DND-41 (cell line): ENCODE data around the gene RILP.

ENCODE experiments used
- ATAC-seq: fragments of 200-7000 bp; cut with Tn5 transposase; 3 replicates; pipeline ENCODE4 v1.9.1; 2021; ENCODE audit warnings: low read depth; ENCODE audit not compliant: insufficient read depth
- DNase-seq: peaks from one replicate; pipeline ENCODE4 v3.0.0-alpha.2; 2020
- H2AFZ ChIP-seq: 2 replicates; pipeline ENCODE4 v1.6.0; 2012; ENCODE audit warnings: low read depth, low read length
- H3K27ac ChIP-seq: 2 replicates; pipeline ENCODE4 v1.5.1; 2012; ENCODE audit warnings: low read length, inconsistent platforms
- H3K27me3 ChIP-seq: fragments of 200-600 bp; sonication (generic); 2 replicates; pipeline ENCODE4 v1.6.0; 2012; ENCODE audit warnings: low read length, mild to moderate bottlenecking, inconsistent platforms; ENCODE audit not compliant: insufficient read depth, poor library complexity
- H3K36me3 ChIP-seq: 2 replicates; pipeline ENCODE4 v1.5.1; 2012; ENCODE audit warnings: low read length, inconsistent platforms; ENCODE audit not compliant: insufficient read depth
- H3K4me1 ChIP-seq: 2 replicates; pipeline ENCODE4 v1.5.1; 2012; ENCODE audit warnings: mild to moderate bottlenecking, low read length; ENCODE audit not compliant: insufficient read depth
- H3K4me2 ChIP-seq: 2 replicates; pipeline ENCODE4 v1.6.0; 2012; ENCODE audit warnings: mild to moderate bottlenecking, moderate library complexity, low read length, inconsistent platforms; ENCODE audit not compliant: insufficient read depth
- H3K4me3 ChIP-seq, 2 experiments: fragments of 200-600 bp in 1 of 2; shearing (Covaris generic) in 1 of 2; 2 replicates each; pipeline ENCODE4 v1.5.1; 2012 to 2016; ENCODE audit warnings: inconsistent platforms in 2 of 2, low read length in 2 of 2, mild to moderate bottlenecking in 2 of 2, low read depth in 1 of 2, moderate library complexity in 1 of 2
- H3K79me2 ChIP-seq: 2 replicates; pipeline ENCODE4 v1.6.0; 2012; ENCODE audit warnings: low read length, inconsistent platforms; ENCODE audit not compliant: insufficient read depth
- H3K9ac ChIP-seq: 2 replicates; pipeline ENCODE4 v1.6.0; 2012; ENCODE audit warnings: low read depth, mild to moderate bottlenecking, inconsistent platforms, low read length, moderate library complexity
- H3K9me3 ChIP-seq: 2 replicates; pipeline ENCODE4 v1.5.1; 2012; ENCODE audit warnings: low read length, moderate library complexity, mild to moderate bottlenecking, inconsistent platforms; ENCODE audit not compliant: insufficient read depth, severe bottlenecking
- H4K20me1 ChIP-seq: 2 replicates; pipeline ENCODE4 v1.6.0; 2012; ENCODE audit warnings: low read length; ENCODE audit not compliant: insufficient read depth
- EZH2 ChIP-seq: IDR thresholded peaks from 3 replicates; pipeline ENCODE4 v1.6.1; 2012; ENCODE audit warnings: borderline replicate concordance, low read depth, mild to moderate bottlenecking, moderate library complexity, low read length, inconsistent platforms; ENCODE audit not compliant: severe bottlenecking
- TF ChIP-seq, protein P1 (sequence below): IDR thresholded peaks from 2 replicates; pipeline ENCODE4 v1.5.1; 2012; ENCODE audit warnings: borderline replicate concordance, low read length, moderate library complexity, mild to moderate bottlenecking; ENCODE audit not compliant: poor library complexity, severe bottlenecking; ENCODE audit errors: extremely low read depth

RILP gene

DNA sequence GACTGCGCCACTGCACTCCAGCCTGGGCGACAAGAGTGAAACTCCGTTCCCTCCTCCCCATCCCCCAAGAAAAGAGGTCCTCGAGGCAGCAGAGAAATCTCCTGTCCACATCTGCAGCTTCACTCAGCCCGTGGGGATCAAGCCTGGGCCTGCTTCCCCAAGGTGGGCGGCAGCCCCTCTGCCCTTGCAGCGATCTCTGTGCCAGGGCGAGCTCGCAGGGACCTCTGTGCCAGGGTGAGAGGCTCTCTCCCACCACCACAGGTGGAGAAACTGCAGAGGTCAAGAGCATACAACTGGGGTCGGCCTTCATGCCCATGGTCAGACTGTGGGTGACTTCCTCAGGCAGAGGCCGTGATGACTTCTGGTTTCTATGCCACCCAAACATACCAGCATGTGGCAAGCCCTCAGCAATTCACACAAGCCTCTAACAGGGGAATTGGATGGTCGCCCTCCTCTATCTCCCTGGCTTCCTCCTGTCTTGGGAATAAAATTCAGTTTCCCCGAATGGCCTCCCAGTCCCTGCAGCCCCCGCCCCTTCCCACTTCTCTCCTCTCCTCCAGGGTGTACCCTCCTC, 26.5 kb downstream of the RILP start:
- no peak overlapping the region for H2AFZ ChIP-seq
- peaks cover 55% of the 10 kb centered on the region for H3K36me3 ChIP-seq
- H3K4me3 ChIP-seq = no peak overlapping the region
- no peak for ATAC-seq
- H4K20me1 ChIP-seq = no peaks in the 10 kb centered on the region
- no peak overlapping the region; the same call in 1 of the 2 replicates for H3K27ac ChIP-seq
- H3K4me2 ChIP-seq = no peak overlapping the region
- DNase-seq = no peak
- H3K9me3 ChIP-seq = no peaks in the 10 kb centered on the region
- H3K4me1 ChIP-seq = peaks cover 29% of the 10 kb centered on the region
- H3K27me3 ChIP-seq = no peaks in the 10 kb centered on the region
- TF ChIP-seq EZH2 = no peak
- TF ChIP-seq, protein P1, sequence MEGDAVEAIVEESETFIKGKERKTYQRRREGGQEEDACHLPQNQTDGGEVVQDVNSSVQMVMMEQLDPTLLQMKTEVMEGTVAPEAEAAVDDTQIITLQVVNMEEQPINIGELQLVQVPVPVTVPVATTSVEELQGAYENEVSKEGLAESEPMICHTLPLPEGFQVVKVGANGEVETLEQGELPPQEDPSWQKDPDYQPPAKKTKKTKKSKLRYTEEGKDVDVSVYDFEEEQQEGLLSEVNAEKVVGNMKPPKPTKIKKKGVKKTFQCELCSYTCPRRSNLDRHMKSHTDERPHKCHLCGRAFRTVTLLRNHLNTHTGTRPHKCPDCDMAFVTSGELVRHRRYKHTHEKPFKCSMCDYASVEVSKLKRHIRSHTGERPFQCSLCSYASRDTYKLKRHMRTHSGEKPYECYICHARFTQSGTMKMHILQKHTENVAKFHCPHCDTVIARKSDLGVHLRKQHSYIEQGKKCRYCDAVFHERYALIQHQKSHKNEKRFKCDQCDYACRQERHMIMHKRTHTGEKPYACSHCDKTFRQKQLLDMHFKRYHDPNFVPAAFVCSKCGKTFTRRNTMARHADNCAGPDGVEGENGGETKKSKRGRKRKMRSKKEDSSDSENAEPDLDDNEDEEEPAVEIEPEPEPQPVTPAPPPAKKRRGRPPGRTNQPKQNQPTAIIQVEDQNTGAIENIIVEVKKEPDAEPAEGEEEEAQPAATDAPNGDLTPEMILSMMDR = no peak
- H3K9ac ChIP-seq = no peak overlapping the region
- H3K79me2 ChIP-seq = peaks cover 63% of the 10 kb centered on the region

DNA sequence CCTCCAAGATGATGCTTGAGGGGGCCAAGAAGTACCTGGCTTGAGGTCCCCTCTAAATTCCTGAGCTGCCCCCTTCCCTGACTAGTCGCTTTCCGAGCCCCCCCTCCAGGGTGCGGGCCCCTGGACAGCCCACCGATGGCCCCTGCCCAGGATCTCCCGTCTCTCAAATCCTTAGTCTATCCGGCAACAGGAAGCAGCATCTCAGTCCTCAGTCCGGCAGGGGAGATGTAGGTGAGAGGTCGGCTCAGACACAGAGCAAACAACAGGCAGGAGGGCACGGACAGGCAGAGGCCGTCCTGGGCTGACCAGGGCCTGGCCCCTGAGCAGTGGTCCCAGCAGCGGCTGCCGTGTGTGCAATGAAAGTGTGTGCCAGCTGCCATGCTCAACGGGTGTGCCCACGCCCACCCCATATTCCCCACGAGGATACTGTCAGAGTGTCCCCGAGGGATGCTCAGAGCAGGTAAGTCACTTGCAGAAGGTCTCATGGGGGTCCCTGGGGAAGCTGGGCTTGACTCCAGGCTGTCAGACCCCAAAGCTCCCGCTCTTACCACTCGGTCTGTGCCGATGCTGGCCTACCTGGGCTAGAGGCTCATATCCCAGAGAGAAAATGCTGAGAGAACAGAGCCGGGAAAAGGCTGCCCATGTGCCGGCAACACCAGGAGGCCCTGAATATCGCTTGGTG, 28.3 kb downstream of the RILP start:
- no peak for DNase-seq
- H3K27ac ChIP-seq = peak overlapping the region; percentile 35

DNA sequence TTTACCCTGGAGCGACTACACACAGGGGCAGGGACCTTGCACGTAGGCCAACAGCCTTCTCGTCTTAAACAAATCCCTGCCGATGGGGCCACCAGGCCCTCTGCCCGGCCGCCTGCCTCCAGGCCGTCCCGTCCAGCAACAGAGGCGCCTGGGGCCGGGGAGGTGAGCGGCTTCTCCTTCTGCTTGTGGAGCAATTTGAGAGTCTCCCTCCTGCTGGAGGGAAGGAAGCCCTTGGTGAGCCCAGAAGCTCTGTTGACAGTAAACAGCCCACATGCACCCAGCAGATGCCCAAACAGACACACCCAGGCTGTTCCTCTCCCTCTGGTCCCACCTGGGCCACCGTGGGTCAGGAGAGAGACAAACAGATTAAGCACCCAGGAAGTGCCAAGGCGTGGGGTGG, 29.2 kb downstream of the RILP start:
- Histone ChIP-seq H3K79me2 (peaks cover 43% of the 10 kb centered on the region), H2AFZ (no peak overlapping the region), H3K4me2 (no peak overlapping the region), H3K4me1 (peaks cover 7% of the 10 kb centered on the region; the same call in 1 of the 2 replicates), H3K27ac (peak overlapping the region; percentile 35), H3K36me3 (peaks cover 62% of the 10 kb centered on the region), H3K9ac (no peak overlapping the region), H3K27me3 (no peaks in the 10 kb centered on the region), H3K4me3 (no peak overlapping the region), H4K20me1 (no peaks in the 10 kb centered on the region), H3K9me3 (no peaks in the 10 kb centered on the region)
- ATAC-seq (no peak), DNase-seq (no peak)
- TF ChIP-seq, protein P1 = no peak
- TF ChIP-seq EZH2 = no peak

More for the DNA sequence above, 28.3 kb downstream of the RILP start:
- Histone ChIP-seq H3K79me2 (peaks cover 52% of the 10 kb centered on the region), H2AFZ (no peak overlapping the region), H3K27me3 (no peaks in the 10 kb centered on the region), H3K9me3 (no peaks in the 10 kb centered on the region), H3K4me3 (no peak overlapping the region), H4K20me1 (no peaks in the 10 kb centered on the region), H3K4me2 (no peak overlapping the region), H3K36me3 (peaks cover 61% of the 10 kb centered on the region), H3K4me1 (peaks cover 16% of the 10 kb centered on the region), H3K9ac (no peak overlapping the region)
- TF ChIP-seq, protein P1 = no peak
- no peak for TF ChIP-seq EZH2
- no peak for ATAC-seq
